Progenitor cell of endocrine pancreas (in vitro differentiated cells): ENCODE results near the gene ANO6. TPM values are rescaled to one million over a fixed set of nuclear protein-coding genes. Genes with fewer than 3 reads are reported as not detected.

Source experiments
- DNase-seq: peaks from one replicate; pipeline ENCODE4 v3.0.0; 2021; ENCODE audit warnings: low spot score; ENCODE audit not compliant: unreplicated experiment
- H3K27ac Mint-ChIP-seq: 2 replicates; pipeline ENCODE4 v1.8.0; 2021; ENCODE audit warnings: mild to moderate bottlenecking, moderate library complexity, mixed read lengths
- H3K27me3 Mint-ChIP-seq: 2 replicates; pipeline ENCODE4 v1.8.0; 2021; ENCODE audit warnings: mixed read lengths
- H3K36me3 Mint-ChIP-seq: 2 replicates; pipeline ENCODE4 v1.8.0; 2022; ENCODE audit warnings: mixed read lengths; ENCODE audit not compliant: insufficient read depth
- H3K4me1 Mint-ChIP-seq: 2 replicates; pipeline ENCODE4 v1.8.0; 2021; ENCODE audit warnings: low read depth, mixed read lengths
- H3K4me3 Mint-ChIP-seq: 2 replicates; pipeline ENCODE4 v1.8.0; 2021; ENCODE audit warnings: low read depth, mild to moderate bottlenecking, moderate library complexity, mixed read lengths
- H3K9me3 Mint-ChIP-seq: 2 replicates; pipeline ENCODE4 v1.8.0; 2021; ENCODE audit warnings: low read depth, mixed read lengths
- CTCF ChIP-seq: fragments of 200-600 bp; sonication (generic); IDR thresholded peaks from one replicate; pipeline ENCODE4 v1.5.0; 2021; ENCODE audit warnings: antibody characterized with exemption, mild to moderate bottlenecking; ENCODE audit not compliant: unreplicated experiment
- total RNA-seq: library from RNA; stranded (reverse); gene quantifications from 2 replicates; pipeline ENCODE4 v1.2.1, GENCODE V29; 2021

Gene ANO6
- total RNA-seq, 1 donor from 2014 or later = 39.2 TPM

- no peaks in the 10 kb centered on the region for H3K9me3 Mint-ChIP-seq
- H3K27me3 Mint-ChIP-seq = no peaks in the 10 kb centered on the region
- peak overlapping the region; percentile 56 for H3K27ac Mint-ChIP-seq
- DNase-seq = no peak
- peaks cover 59% of the 10 kb centered on the region for H3K4me1 Mint-ChIP-seq
- peak overlapping the region; percentile 0 for H3K4me3 Mint-ChIP-seq
- TF ChIP-seq CTCF = no peak
- peaks cover 30% of the 10 kb centered on the region for H3K36me3 Mint-ChIP-seq
Measured at GRCh38 chr12:45354399-45354798, 138.5 kb downstream of the ANO6 start.

GRCh38 chr12:45355730-45356129, 139.8 kb downstream of the ANO6 start:
- no peaks in the 10 kb centered on the region for H3K9me3 Mint-ChIP-seq
- peaks cover 29% of the 10 kb centered on the region for H3K36me3 Mint-ChIP-seq
- H3K4me3 Mint-ChIP-seq = peak overlapping the region; percentile 12
- H3K4me1 Mint-ChIP-seq = peaks cover 54% of the 10 kb centered on the region
- DNase-seq = no peak
- H3K27me3 Mint-ChIP-seq = no peaks in the 10 kb centered on the region
- H3K27ac Mint-ChIP-seq = peak overlapping the region; percentile 56
- no peak for TF ChIP-seq CTCF

- no peak overlapping the region for H3K4me3 Mint-ChIP-seq
Measured at GRCh38 chr12:45356822-45357538, 141.1 kb downstream of the ANO6 start.

GRCh38 chr12:45357539-45358417, 141.9 kb downstream of the ANO6 start:
- H3K27me3 Mint-ChIP-seq = no peaks in the 10 kb centered on the region
- H3K27ac Mint-ChIP-seq = peak overlapping the region; percentile 22
- peaks cover 47% of the 10 kb centered on the region for H3K4me1 Mint-ChIP-seq
- H3K4me3 Mint-ChIP-seq = no peak overlapping the region
- H3K36me3 Mint-ChIP-seq = peaks cover 32% of the 10 kb centered on the region
- H3K9me3 Mint-ChIP-seq = peaks cover 9% of the 10 kb centered on the region
- no peak for DNase-seq
- no peak for TF ChIP-seq CTCF

More at GRCh38 chr12:45356822-45357538, 141.1 kb downstream of the ANO6 start:
- no peak for TF ChIP-seq CTCF
- no peak for DNase-seq
- Mint-ChIP-seq H3K27me3 (no peaks in the 10 kb centered on the region), H3K4me1 (peaks cover 48% of the 10 kb centered on the region), H3K9me3 (peaks cover 4% of the 10 kb centered on the region), H3K27ac (peak overlapping the region; percentile 40), H3K36me3 (peaks cover 27% of the 10 kb centered on the region)

GRCh38 chr12:45362291-45362690, 146.4 kb downstream of the ANO6 start:
- Mint-ChIP-seq H3K4me1 (peaks cover 6% of the 10 kb centered on the region), H3K36me3 (peaks cover 57% of the 10 kb centered on the region), H3K27me3 (no peaks in the 10 kb centered on the region), H3K4me3 (no peak overlapping the region), H3K9me3 (peaks cover 26% of the 10 kb centered on the region), H3K27ac (no peak overlapping the region)
- TF ChIP-seq CTCF = no peak
- DNase-seq = no peak
